Chondrocyte (in vitro differentiated cells): Measurements from ENCODE around the gene ATG2B. TPM values are rescaled to one million over a fixed set of nuclear protein-coding genes. Genes with fewer than 3 reads are reported as not detected.

Experiments
- DNase-seq: peaks from one replicate; pipeline ENCODE4 v3.0.0; 2021; ENCODE audit warnings: mixed read lengths, low spot score
- H3K27ac Mint-ChIP-seq: one replicate; pipeline ENCODE4 v1.8.0; 2021; ENCODE audit warnings: mild to moderate bottlenecking, moderate library complexity, mixed read lengths; ENCODE audit not compliant: unreplicated experiment
- H3K27me3 Mint-ChIP-seq: 2 replicates; pipeline ENCODE4 v1.8.0; 2021; ENCODE audit warnings: low read depth, mixed read lengths
- H3K36me3 Mint-ChIP-seq: 2 replicates; pipeline ENCODE4 v1.8.0; 2021; ENCODE audit warnings: low read depth, mixed read lengths
- H3K4me1 Mint-ChIP-seq: 2 replicates; pipeline ENCODE4 v1.8.0; 2021; ENCODE audit warnings: low read depth, mild to moderate bottlenecking, mixed read lengths
- H3K4me3 Mint-ChIP-seq: one replicate; pipeline ENCODE4 v1.8.0; 2021; ENCODE audit warnings: mild to moderate bottlenecking, moderate library complexity, mixed read lengths; ENCODE audit not compliant: unreplicated experiment
- H3K9me3 Mint-ChIP-seq: 2 replicates; pipeline ENCODE4 v1.8.0; 2021; ENCODE audit warnings: low read depth, mixed read lengths
- CTCF ChIP-seq: fragments of 200-600 bp; sonication (generic); IDR thresholded peaks from 2 replicates; pipeline ENCODE4 v1.5.0; 2021; ENCODE audit warnings: antibody characterized with exemption, mild to moderate bottlenecking, moderate library complexity
- total RNA-seq: library from RNA; stranded (reverse); gene quantifications from 3 replicates; pipeline ENCODE4 v1.2.1, GENCODE V29; 2021

The ATG2B gene
- total RNA-seq, 1 donor from 2014 or later, result 17.0 TPM

GRCh38 chr14:96265383-96266095 is 97.6 kb downstream of the ATG2B start:
- H3K27ac Mint-ChIP-seq, result no peak overlapping the region
- TF ChIP-seq CTCF, result no peak
- DNase-seq, result no peak
- H3K9me3 Mint-ChIP-seq, result peaks cover 6% of the 10 kb centered on the region
- no peaks in the 10 kb centered on the region for H3K27me3 Mint-ChIP-seq
- H3K36me3 Mint-ChIP-seq, result peaks cover 5% of the 10 kb centered on the region
- H3K4me3 Mint-ChIP-seq, result no peak overlapping the region
- H3K4me1 Mint-ChIP-seq, result peaks cover 23% of the 10 kb centered on the region

GRCh38 chr14:96264853-96265252 is 98.3 kb downstream of the ATG2B start:
- H3K36me3 Mint-ChIP-seq, result peaks cover 6% of the 10 kb centered on the region
- peaks cover 24% of the 10 kb centered on the region for H3K4me1 Mint-ChIP-seq
- H3K27me3 Mint-ChIP-seq, result no peaks in the 10 kb centered on the region
- no peak overlapping the region for H3K27ac Mint-ChIP-seq
- no peak overlapping the region for H3K4me3 Mint-ChIP-seq
- TF ChIP-seq CTCF, result peak; percentile 65
- peaks cover 7% of the 10 kb centered on the region for H3K9me3 Mint-ChIP-seq
- DNase-seq, result no peak

DNA sequence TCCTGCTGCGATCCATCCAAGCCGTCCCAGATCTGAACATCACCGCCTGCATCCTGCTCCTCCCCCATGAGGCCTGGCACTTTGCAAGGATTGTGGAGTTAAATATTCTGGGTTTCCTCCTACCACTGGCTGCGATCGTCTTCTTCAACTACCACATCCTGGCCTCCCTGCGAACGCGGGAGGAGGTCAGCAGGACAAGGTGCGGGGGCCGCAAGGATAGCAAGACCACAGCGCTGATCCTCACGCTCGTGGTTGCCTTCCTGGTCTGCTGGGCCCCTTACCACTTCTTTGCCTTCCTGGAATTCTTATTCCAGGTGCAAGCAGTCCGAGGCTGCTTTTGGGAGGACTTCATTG is 99.0 kb downstream of the ATG2B start:
- H3K36me3 Mint-ChIP-seq, result peaks cover 6% of the 10 kb centered on the region
- H3K27me3 Mint-ChIP-seq, result no peaks in the 10 kb centered on the region
- peaks cover 20% of the 10 kb centered on the region for H3K4me1 Mint-ChIP-seq
- H3K4me3 Mint-ChIP-seq, result no peak overlapping the region
- DNase-seq, result no peak
- H3K9me3 Mint-ChIP-seq, result peaks cover 7% of the 10 kb centered on the region
- no peak overlapping the region for H3K27ac Mint-ChIP-seq
- TF ChIP-seq CTCF, result no peak

GRCh38 chr14:96263347-96264199 is 99.6 kb downstream of the ATG2B start:
- peaks cover 6% of the 10 kb centered on the region for H3K36me3 Mint-ChIP-seq
- H3K4me3 Mint-ChIP-seq, result no peak overlapping the region
- H3K27me3 Mint-ChIP-seq, result no peaks in the 10 kb centered on the region
- no peak overlapping the region for H3K27ac Mint-ChIP-seq
- H3K4me1 Mint-ChIP-seq, result peaks cover 14% of the 10 kb centered on the region
- DNase-seq, result no peak
- peaks cover 7% of the 10 kb centered on the region for H3K9me3 Mint-ChIP-seq
- TF ChIP-seq CTCF, result no peak

DNA sequence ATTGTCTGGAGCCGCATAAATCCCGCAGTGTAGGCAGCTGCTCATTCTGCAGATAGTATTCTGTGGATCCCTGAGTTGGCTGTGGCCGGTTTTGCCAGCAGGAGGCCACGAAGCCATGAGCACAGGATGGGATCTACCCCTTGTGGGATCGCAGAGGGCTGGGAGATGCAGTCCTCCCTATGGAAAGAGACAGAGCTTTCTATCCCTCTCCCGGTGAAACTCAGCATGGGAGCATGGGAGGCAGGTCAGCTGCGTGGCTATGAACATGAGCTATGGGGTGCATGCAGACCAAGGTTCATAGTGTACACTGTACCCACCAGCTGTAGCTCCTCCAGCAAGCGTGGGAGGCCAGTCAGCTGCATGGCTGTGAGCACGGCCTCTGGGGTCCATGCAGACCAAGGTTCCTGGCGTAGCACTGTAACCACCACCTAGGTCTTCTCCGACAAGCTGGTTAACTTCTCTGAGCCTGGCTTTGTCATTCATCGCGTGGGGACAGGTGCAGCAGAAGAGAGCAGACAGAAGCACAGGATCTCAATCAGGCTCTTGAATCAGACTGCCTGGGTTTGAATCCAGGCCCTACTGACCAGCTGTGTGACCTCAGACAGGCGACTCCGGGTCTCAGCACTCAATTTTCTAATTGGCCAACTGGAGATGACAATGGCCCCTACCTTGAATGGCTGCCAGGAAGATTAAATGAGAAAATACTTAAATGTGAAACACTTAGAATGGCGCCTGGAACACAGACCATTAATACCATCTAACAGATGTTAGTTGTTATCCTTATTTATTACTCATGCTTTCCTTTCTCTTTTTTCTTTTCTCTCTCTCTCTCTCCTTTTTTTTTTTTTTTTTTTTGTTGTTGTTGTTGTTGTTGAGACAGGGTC is 101.1 kb downstream of the ATG2B start:
- Mint-ChIP-seq H3K27ac (no peak overlapping the region), H3K9me3 (peaks cover 7% of the 10 kb centered on the region), H3K4me1 (peaks cover 10% of the 10 kb centered on the region), H3K36me3 (peaks cover 6% of the 10 kb centered on the region), H3K27me3 (peaks cover 4% of the 10 kb centered on the region), H3K4me3 (no peak overlapping the region)
- TF ChIP-seq CTCF, result no peak
- DNase-seq, result no peak
